Cardiac fibroblast (primary cell): ENCODE data around the gene KRT82.

ENCODE experiments used
- DNase-seq, 2 donors: peaks; one replicate each; pipeline versions ENCODE4 v3.0.0 to v3.0.0-alpha.2; 2010; ENCODE audit warnings: low read depth in 2 of 2
- H3K4me3 ChIP-seq, 2 donors: replicated peaks in 1 of 2; 1 replicate in 1 of 2; 2 replicates in 1 of 2; pipeline ENCODE4 v1.5.1; 2011; ENCODE audit warnings: low read depth in 2 of 2, low read length in 2 of 2, mild to moderate bottlenecking in 2 of 2, moderate library complexity in 1 of 2
- CTCF ChIP-seq: IDR thresholded peaks from one replicate; pipeline ENCODE4 v1.5.1; 2011; ENCODE audit warnings: low read depth, mild to moderate bottlenecking, low read length, inconsistent platforms

Gene KRT82

GRCh38 chr12:52435659-52435999 lies 29.5 kb upstream of the KRT82 start:
- DNase-seq, result no peak
- no peak for TF ChIP-seq CTCF
- no peak overlapping the region for H3K4me3 ChIP-seq

- no peak overlapping the region for H3K4me3 ChIP-seq
- no peak for TF ChIP-seq CTCF
- peak in 1 of 2 donors; percentile 40 for DNase-seq
Measured at GRCh38 chr12:52434760-52435530, 28.8 kb upstream of the KRT82 start.

DNA sequence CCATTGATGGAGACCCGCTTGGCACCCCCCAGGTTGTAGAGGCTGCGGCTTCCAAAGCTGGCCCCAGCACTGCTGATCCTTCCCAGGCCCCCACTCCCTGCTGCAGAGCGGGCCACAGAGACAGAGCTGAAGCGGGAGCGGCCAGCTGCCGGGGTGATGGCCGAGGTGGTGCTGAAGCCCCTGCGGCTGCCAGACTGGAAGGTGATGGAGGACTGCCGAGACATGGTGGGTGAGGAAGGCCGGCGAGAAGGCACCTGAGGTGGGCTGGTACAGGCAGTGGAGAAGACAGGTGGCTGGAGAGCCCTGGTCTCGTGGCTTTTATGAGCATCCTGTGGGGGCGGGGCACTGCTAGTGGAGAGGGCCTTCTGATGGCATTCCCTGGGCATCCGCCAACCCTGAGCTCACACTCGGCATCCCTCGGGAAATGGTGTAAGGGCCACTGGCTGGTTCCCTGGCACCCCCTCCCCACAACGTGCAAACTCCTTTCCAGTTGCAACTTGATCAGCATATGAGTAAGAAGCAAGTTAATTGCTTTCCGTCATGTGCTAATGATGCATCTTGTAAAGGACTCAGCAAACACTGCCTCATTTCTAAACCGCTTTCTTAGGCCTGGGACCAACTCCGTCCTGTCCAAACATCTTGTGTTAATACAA lies 28.1 kb upstream of the KRT82 start, which contains the start of gene KRT75:
KRT75 (minus strand) TSS at position 291 of the 653 bp plus-strand sequence; CDS start at position 224, 67 bp downstream.
- no peak within 1 kb of the TSS for H3K4me3 ChIP-seq

GRCh38 chr12:52433501-52434080 lies 27.5 kb upstream of the KRT82 start:
- H3K4me3 ChIP-seq, result no peak overlapping the region
- no peak for TF ChIP-seq CTCF
- DNase-seq, result no peak

More for the DNA sequence above, 28.1 kb upstream of the KRT82 start, which contains the start of gene KRT75:
- TF ChIP-seq CTCF, result no peak
- no peak for DNase-seq

DNA sequence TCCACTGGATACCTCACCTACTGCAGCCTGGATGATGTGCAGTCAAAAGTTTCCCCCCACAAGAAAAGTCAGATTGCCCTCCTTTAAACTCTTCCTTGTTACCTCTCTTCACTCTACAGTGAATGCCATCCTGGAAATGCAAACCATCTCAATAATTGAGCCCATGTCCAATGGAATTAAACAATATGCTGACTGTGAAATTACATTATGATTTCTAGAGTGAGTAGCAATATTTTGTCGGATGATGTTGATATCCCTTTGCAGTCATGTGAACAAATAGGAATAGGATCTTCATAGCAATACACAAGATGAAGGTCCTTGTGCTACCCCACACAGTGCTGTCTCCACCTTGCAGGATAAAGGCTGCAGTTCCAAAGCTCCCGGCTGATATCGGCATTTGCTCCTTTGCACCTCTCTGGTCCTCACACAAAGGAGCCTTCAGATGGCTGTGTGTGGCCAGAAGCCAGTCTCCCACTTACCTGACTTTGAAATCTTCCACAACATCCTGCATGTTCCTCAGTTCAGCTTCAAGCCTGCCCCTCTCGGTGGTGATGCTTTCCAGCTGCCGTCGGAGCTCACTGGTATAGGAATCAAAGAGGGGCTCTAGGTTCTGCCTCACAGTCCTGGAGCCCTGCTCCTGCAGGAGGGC lies 26.5 kb upstream of the KRT82 start:
- DNase-seq, result no peak
- TF ChIP-seq CTCF, result no peak
- no peak overlapping the region for H3K4me3 ChIP-seq

- DNase-seq, result no peak
- TF ChIP-seq CTCF, result no peak
Measured at GRCh38 chr12:52428121-52428520, 22.0 kb upstream of the KRT82 start.

More at GRCh38 chr12:52428121-52428520, 22.0 kb upstream of the KRT82 start:
- no peak overlapping the region for H3K4me3 ChIP-seq
